ENCODE data around the gene TMEM266. TPM values are rescaled to one million over a fixed set of nuclear protein-coding genes. Genes with fewer than 3 reads are reported as not detected.

TMEM266 gene
- total and polyA plus RNA-seq, 5 donors, result 0.09 TPM; not detected in 4

GRCh38 chr15:76070192-76070591, 10.4 kb downstream of the TMEM266 start:
- H3K9me3 ChIP-seq (ENCODE audit: control insufficient read depth, low read length), result no peaks in the 10 kb centered on the region
- H3K27me3 ChIP-seq (ENCODE audit: control insufficient read depth, insufficient read depth), result peaks cover 3% of the 10 kb centered on the region
- no peak overlapping the region for H3K27ac ChIP-seq (ENCODE audit: low read length)
- no peaks in the 10 kb centered on the region for H3K4me1 ChIP-seq (ENCODE audit: control insufficient read depth, insufficient read depth, low read length)
- no peak for ATAC-seq
- no peak for DNase-seq
- intact Hi-C loops (cut with DNase I), result no loop called here
- H3K4me3 ChIP-seq (ENCODE audit: low read length), result no peak overlapping the region

- Histone ChIP-seq H3K27ac (ENCODE audit: low read length) (no peak overlapping the region), H3K27me3 (ENCODE audit: control insufficient read depth, insufficient read depth) (no peaks in the 10 kb centered on the region), H3K4me1 (ENCODE audit: control insufficient read depth, insufficient read depth, low read length) (no peaks in the 10 kb centered on the region), H3K4me3 (ENCODE audit: low read length) (no peak overlapping the region), H3K9me3 (ENCODE audit: control insufficient read depth, low read length) (no peaks in the 10 kb centered on the region)
- WGBS, result 70% methylated on average over 4 of the region's 4 CpGs
- no peak for DNase-seq
- intact Hi-C loops (cut with DNase I), result no loop called here
- ATAC-seq, result no peak
Measured at GRCh38 chr15:76070921-76071635, 11.3 kb downstream of the TMEM266 start.

GRCh38 chr15:76071806-76072205, 12.0 kb downstream of the TMEM266 start:
- H3K9me3 ChIP-seq (ENCODE audit: control insufficient read depth, low read length), result no peaks in the 10 kb centered on the region
- intact Hi-C loops (cut with DNase I), result no loop called here
- no peak for ATAC-seq
- H3K4me3 ChIP-seq (ENCODE audit: low read length), result no peak overlapping the region
- no peak overlapping the region for H3K27ac ChIP-seq (ENCODE audit: low read length)
- no peaks in the 10 kb centered on the region for H3K4me1 ChIP-seq (ENCODE audit: control insufficient read depth, insufficient read depth, low read length)
- no peak for DNase-seq
- 79% methylated on average over 7 of the region's 7 CpGs for WGBS
- no peaks in the 10 kb centered on the region for H3K27me3 ChIP-seq (ENCODE audit: control insufficient read depth, insufficient read depth)

- H3K4me1 ChIP-seq (ENCODE audit: control insufficient read depth, insufficient read depth, low read length), result no peaks in the 10 kb centered on the region
- DNase-seq, result no peak
- H3K27me3 ChIP-seq (ENCODE audit: control insufficient read depth, insufficient read depth), result no peaks in the 10 kb centered on the region
- ATAC-seq, result no peak
- no peaks in the 10 kb centered on the region for H3K9me3 ChIP-seq (ENCODE audit: control insufficient read depth, low read length)
- H3K27ac ChIP-seq (ENCODE audit: low read length), result no peak overlapping the region
- intact Hi-C loops (cut with DNase I), result no loop called here
- H3K4me3 ChIP-seq (ENCODE audit: low read length), result no peak overlapping the region
- 59% methylated on average over 2 of the region's 2 CpGs for WGBS
Measured at GRCh38 chr15:76073554-76073953, 13.8 kb downstream of the TMEM266 start.

- intact Hi-C loops (cut with DNase I), result no loop called here
- DNase-seq, result no peak
- no peaks in the 10 kb centered on the region for H3K27me3 ChIP-seq (ENCODE audit: control insufficient read depth, insufficient read depth)
- no peak for ATAC-seq
- no peak overlapping the region for H3K27ac ChIP-seq (ENCODE audit: low read length)
- no peaks in the 10 kb centered on the region for H3K9me3 ChIP-seq (ENCODE audit: control insufficient read depth, low read length)
- no peaks in the 10 kb centered on the region for H3K4me1 ChIP-seq (ENCODE audit: control insufficient read depth, insufficient read depth, low read length)
- no peak overlapping the region for H3K4me3 ChIP-seq (ENCODE audit: low read length)
Measured at GRCh38 chr15:76075046-76075445, 15.3 kb downstream of the TMEM266 start.

- no peaks in the 10 kb centered on the region for H3K27me3 ChIP-seq (ENCODE audit: control insufficient read depth, insufficient read depth)
- no peaks in the 10 kb centered on the region for H3K9me3 ChIP-seq (ENCODE audit: control insufficient read depth, low read length)
- no peaks in the 10 kb centered on the region for H3K4me1 ChIP-seq (ENCODE audit: control insufficient read depth, insufficient read depth, low read length)
- no peak for DNase-seq
- 71% methylated on average over 5 of the region's 5 CpGs for WGBS
- H3K27ac ChIP-seq (ENCODE audit: low read length), result no peak overlapping the region
- ATAC-seq, result no peak
- intact Hi-C loops (cut with DNase I), result no loop called here
- H3K4me3 ChIP-seq (ENCODE audit: low read length), result no peak overlapping the region
Measured at GRCh38 chr15:76078285-76078877, 18.6 kb downstream of the TMEM266 start.

- WGBS, result 61% methylated on average over 2 of the region's 2 CpGs
- no peak for ATAC-seq
- no peak overlapping the region for H3K4me3 ChIP-seq (ENCODE audit: low read length)
- intact Hi-C loops (cut with DNase I), result no loop called here
- H3K9me3 ChIP-seq (ENCODE audit: control insufficient read depth, low read length), result no peaks in the 10 kb centered on the region
- no peak for DNase-seq
- H3K27ac ChIP-seq (ENCODE audit: low read length), result no peak overlapping the region
- no peaks in the 10 kb centered on the region for H3K4me1 ChIP-seq (ENCODE audit: control insufficient read depth, insufficient read depth, low read length)
- no peaks in the 10 kb centered on the region for H3K27me3 ChIP-seq (ENCODE audit: control insufficient read depth, insufficient read depth)
Measured at GRCh38 chr15:76084256-76084655, 24.5 kb downstream of the TMEM266 start.

GRCh38 chr15:76098685-76099084, 38.9 kb downstream of the TMEM266 start:
- 23% methylated on average over 3 of the region's 3 CpGs for WGBS
- H3K4me1 ChIP-seq (ENCODE audit: control insufficient read depth, insufficient read depth, low read length), result no peaks in the 10 kb centered on the region
- no peaks in the 10 kb centered on the region for H3K9me3 ChIP-seq (ENCODE audit: control insufficient read depth, low read length)
- ATAC-seq (no peak), DNase-seq (no peak)
- H3K4me3 ChIP-seq (ENCODE audit: low read length), result no peak overlapping the region
- no peak overlapping the region for H3K27ac ChIP-seq (ENCODE audit: low read length)
- H3K27me3 ChIP-seq (ENCODE audit: control insufficient read depth, insufficient read depth), result peaks cover 2% of the 10 kb centered on the region
- intact Hi-C loops (cut with DNase I), result no loop called here

- intact Hi-C loops (cut with DNase I), result no loop called here
- Histone ChIP-seq H3K4me3 (ENCODE audit: low read length) (no peak overlapping the region), H3K27ac (ENCODE audit: low read length) (no peak overlapping the region), H3K27me3 (ENCODE audit: control insufficient read depth, insufficient read depth) (peaks cover 2% of the 10 kb centered on the region), H3K9me3 (ENCODE audit: control insufficient read depth, low read length) (no peaks in the 10 kb centered on the region), H3K4me1 (ENCODE audit: control insufficient read depth, insufficient read depth, low read length) (no peaks in the 10 kb centered on the region)
- ATAC-seq (no peak), DNase-seq (no peak)
- whole genome bisulfite sequencing, result 75% methylated on average over 8 of the region's 8 CpGs
Measured at GRCh38 chr15:76099388-76099787, 39.6 kb downstream of the TMEM266 start.

GRCh38 chr15:76100361-76100760, 40.6 kb downstream of the TMEM266 start:
- 80% methylated on average over 2 of the region's 2 CpGs for WGBS
- no peak for DNase-seq
- H3K4me1 ChIP-seq (ENCODE audit: control insufficient read depth, insufficient read depth, low read length), result no peaks in the 10 kb centered on the region
- ATAC-seq, result no peak
- H3K27me3 ChIP-seq (ENCODE audit: control insufficient read depth, insufficient read depth), result peaks cover 2% of the 10 kb centered on the region
- intact Hi-C loops (cut with DNase I), result no loop called here
- no peaks in the 10 kb centered on the region for H3K9me3 ChIP-seq (ENCODE audit: control insufficient read depth, low read length)
- no peak overlapping the region for H3K27ac ChIP-seq (ENCODE audit: low read length)
- H3K4me3 ChIP-seq (ENCODE audit: low read length), result no peak overlapping the region

GRCh38 chr15:76101655-76102054, 41.9 kb downstream of the TMEM266 start:
- Histone ChIP-seq H3K4me1 (ENCODE audit: control insufficient read depth, insufficient read depth, low read length) (no peaks in the 10 kb centered on the region), H3K27me3 (ENCODE audit: control insufficient read depth, insufficient read depth) (peaks cover 2% of the 10 kb centered on the region), H3K4me3 (ENCODE audit: low read length) (no peak overlapping the region), H3K9me3 (ENCODE audit: control insufficient read depth, low read length) (no peaks in the 10 kb centered on the region), H3K27ac (ENCODE audit: low read length) (no peak overlapping the region)
- WGBS, result 79% methylated on average over 5 of the region's 5 CpGs
- ATAC-seq, result no peak
- no peak for DNase-seq
- intact Hi-C loops (cut with DNase I), result no loop called here

GRCh38 chr15:76105391-76105790, 45.6 kb downstream of the TMEM266 start:
- Histone ChIP-seq H3K4me1 (ENCODE audit: control insufficient read depth, insufficient read depth, low read length) (no peaks in the 10 kb centered on the region), H3K27ac (ENCODE audit: low read length) (no peak overlapping the region), H3K4me3 (ENCODE audit: low read length) (no peak overlapping the region), H3K9me3 (ENCODE audit: control insufficient read depth, low read length) (no peaks in the 10 kb centered on the region), H3K27me3 (ENCODE audit: control insufficient read depth, insufficient read depth) (peaks cover 2% of the 10 kb centered on the region)
- DNase-seq (no peak), ATAC-seq (no peak)
- 84% methylated on average over 3 of the region's 3 CpGs for WGBS
- intact Hi-C loops (cut with DNase I), result no loop called here
